Measurements from ENCODE around the gene XRCC4.

GRCh38 chr5:83376461-83376860, 299.1 kb downstream of the XRCC4 start:
- no peak for TF ChIP-seq POLR2AphosphoS5 (IDR thresholded peaks at IDR 0.05)
- TF ChIP-seq CTCF (IDR thresholded peaks at IDR 0.05), result no peak

All from breast epithelium (tissue), 3 donors.